ENCODE data around the gene USP17L27.
"Not testable (repeated sequence)": the region's sequence is repeated elsewhere in the genome, so short reads cannot be mapped to it uniquely, and the experiment has no call there.

USP17L27 gene

GRCh38 chr4:9343848-9344247 is at the start of gene USP17L27:
USP17L27 (plus strand) TSS chr4:9344148; CDS start chr4:9344148, 0 bp downstream.
- not testable (repeated sequence) for DNase-seq (ENCODE audit: low spot score in 2 of 2); H3K36me3 Mint-ChIP-seq; H3K4me1 Mint-ChIP-seq; H3K27ac Mint-ChIP-seq; H3K9me3 Mint-ChIP-seq; H3K4me3 Mint-ChIP-seq; ATAC-seq

- H3K27ac Mint-ChIP-seq, H3K9me3 Mint-ChIP-seq, H3K4me3 Mint-ChIP-seq, ATAC-seq, H3K4me1 Mint-ChIP-seq, H3K36me3 Mint-ChIP-seq: not testable (repeated sequence)
- peak in 1 of 2 donors; percentile 1 for DNase-seq (ENCODE audit: low spot score in 2 of 2)
These were observed 19.8 kb upstream of the USP17L27 start for GRCh38 chr4:9324191-9324590.

GRCh38 chr4:9324865-9325264 is 19.1 kb upstream of the USP17L27 start, which contains the start of gene USP17L24:
USP17L24 (plus strand) TSS chr4:9325165; CDS start chr4:9325165, 0 bp downstream.
- not testable (repeated sequence) for H3K9me3 Mint-ChIP-seq; H3K27ac Mint-ChIP-seq; H3K4me1 Mint-ChIP-seq; DNase-seq (ENCODE audit: low spot score in 2 of 2); ATAC-seq; H3K4me3 Mint-ChIP-seq; H3K36me3 Mint-ChIP-seq

GRCh38 chr4:9329611-9330010 is 14.3 kb upstream of the USP17L27 start, which contains the start of gene USP17L25:
USP17L25 (plus strand) TSS chr4:9329911; CDS start chr4:9329911, 0 bp downstream.
- not testable (repeated sequence) for ATAC-seq, H3K4me3 Mint-ChIP-seq, H3K27ac Mint-ChIP-seq

GRCh38 chr4:9334358-9334757 is 9.6 kb upstream of the USP17L27 start, which contains the start of gene USP17L26:
USP17L26 (plus strand) TSS chr4:9334658; CDS start chr4:9334658, 0 bp downstream.
- not testable (repeated sequence) for DNase-seq (ENCODE audit: low spot score in 2 of 2); H3K36me3 Mint-ChIP-seq; H3K4me3 Mint-ChIP-seq; H3K27ac Mint-ChIP-seq; ATAC-seq; H3K4me1 Mint-ChIP-seq; H3K9me3 Mint-ChIP-seq

More at GRCh38 chr4:9329611-9330010, 14.3 kb upstream of the USP17L27 start, which contains the start of gene USP17L25:
- DNase-seq (ENCODE audit: low spot score in 2 of 2); H3K36me3 Mint-ChIP-seq; H3K4me1 Mint-ChIP-seq; H3K9me3 Mint-ChIP-seq: not testable (repeated sequence)

GRCh38 chr4:9339103-9339502 is 4.8 kb upstream of the USP17L27 start, which contains the start of gene USP17L5:
USP17L5 (plus strand) TSS chr4:9339403; CDS start chr4:9339403, 0 bp downstream.
- H3K4me1 Mint-ChIP-seq; ATAC-seq; H3K27ac Mint-ChIP-seq; H3K9me3 Mint-ChIP-seq; H3K4me3 Mint-ChIP-seq; H3K36me3 Mint-ChIP-seq; DNase-seq (ENCODE audit: low spot score in 2 of 2): not testable (repeated sequence)

GRCh38 chr4:9348593-9348992 is 4.6 kb downstream of the USP17L27 start, which contains the start of gene USP17L28:
USP17L28 (plus strand) TSS chr4:9348893; CDS start chr4:9348893, 0 bp downstream.
- not testable (repeated sequence) for H3K9me3 Mint-ChIP-seq; H3K4me1 Mint-ChIP-seq; H3K36me3 Mint-ChIP-seq; H3K27ac Mint-ChIP-seq; ATAC-seq; H3K4me3 Mint-ChIP-seq; DNase-seq (ENCODE audit: low spot score in 2 of 2)

GRCh38 chr4:9350866-9351265 is 6.9 kb downstream of the USP17L27 start:
- not testable (repeated sequence) for H3K4me3 Mint-ChIP-seq, ATAC-seq, H3K9me3 Mint-ChIP-seq, H3K27ac Mint-ChIP-seq, H3K4me1 Mint-ChIP-seq, H3K36me3 Mint-ChIP-seq
- peak in 1 of 2 donors; percentile 19 for DNase-seq (ENCODE audit: low spot score in 2 of 2)

- DNase-seq (ENCODE audit: low spot score in 2 of 2); H3K4me1 Mint-ChIP-seq; ATAC-seq; H3K36me3 Mint-ChIP-seq; H3K9me3 Mint-ChIP-seq; H3K4me3 Mint-ChIP-seq; H3K27ac Mint-ChIP-seq: not testable (repeated sequence)
These were observed 9.4 kb downstream of the USP17L27 start, which contains the start of gene USP17L29 for GRCh38 chr4:9353338-9353737. USP17L29 (plus strand) TSS chr4:9353638; CDS start chr4:9353638, 0 bp downstream.

- not testable (repeated sequence) for H3K4me1 Mint-ChIP-seq; H3K27ac Mint-ChIP-seq; H3K4me3 Mint-ChIP-seq; H3K9me3 Mint-ChIP-seq; ATAC-seq; DNase-seq (ENCODE audit: low spot score in 2 of 2); H3K36me3 Mint-ChIP-seq
These were observed 18.9 kb downstream of the USP17L27 start, which contains the start of gene USP17L30 for GRCh38 chr4:9362829-9363228. USP17L30 (plus strand) TSS chr4:9363129; CDS start chr4:9363129, 0 bp downstream.

- DNase-seq (ENCODE audit: low spot score in 2 of 2); H3K9me3 Mint-ChIP-seq; H3K27ac Mint-ChIP-seq; ATAC-seq; H3K4me1 Mint-ChIP-seq; H3K4me3 Mint-ChIP-seq; H3K36me3 Mint-ChIP-seq: not testable (repeated sequence)
These were observed 35.9 kb downstream of the USP17L27 start for GRCh38 chr4:9379881-9380280.

- peak; percentile 14 to 64 for DNase-seq (ENCODE audit: low spot score in 2 of 2)
- H3K36me3 Mint-ChIP-seq, H3K4me3 Mint-ChIP-seq, ATAC-seq, H3K9me3 Mint-ChIP-seq, H3K27ac Mint-ChIP-seq, H3K4me1 Mint-ChIP-seq: not testable (repeated sequence)
These were observed 37.1 kb downstream of the USP17L27 start for GRCh38 chr4:9381012-9381534.

- no peaks in the 10 kb centered on the region for H3K4me1 Mint-ChIP-seq
- no peaks in the 10 kb centered on the region for H3K36me3 Mint-ChIP-seq
- DNase-seq (ENCODE audit: low spot score in 2 of 2) (no peak), ATAC-seq (no peak)
- no peak overlapping the region for H3K27ac Mint-ChIP-seq
- H3K4me3 Mint-ChIP-seq = no peak overlapping the region
- H3K9me3 Mint-ChIP-seq = no peaks in the 10 kb centered on the region
These were observed 40.2 kb downstream of the USP17L27 start for GRCh38 chr4:9384126-9384525.

- not testable (repeated sequence) for H3K36me3 Mint-ChIP-seq; DNase-seq (ENCODE audit: low spot score in 2 of 2); H3K9me3 Mint-ChIP-seq; H3K4me3 Mint-ChIP-seq; H3K27ac Mint-ChIP-seq; H3K4me1 Mint-ChIP-seq; ATAC-seq
These were observed 45.1 kb downstream of the USP17L27 start for GRCh38 chr4:9389001-9389400.
